ENCODE results near the gene KLHL22. TPM values are rescaled to one million over a fixed set of nuclear protein-coding genes. Genes with fewer than 3 reads are reported as not detected.

The KLHL22 gene
- total RNA-seq, 1 experiment from 2014 or later, result 23.6 TPM

DNA sequence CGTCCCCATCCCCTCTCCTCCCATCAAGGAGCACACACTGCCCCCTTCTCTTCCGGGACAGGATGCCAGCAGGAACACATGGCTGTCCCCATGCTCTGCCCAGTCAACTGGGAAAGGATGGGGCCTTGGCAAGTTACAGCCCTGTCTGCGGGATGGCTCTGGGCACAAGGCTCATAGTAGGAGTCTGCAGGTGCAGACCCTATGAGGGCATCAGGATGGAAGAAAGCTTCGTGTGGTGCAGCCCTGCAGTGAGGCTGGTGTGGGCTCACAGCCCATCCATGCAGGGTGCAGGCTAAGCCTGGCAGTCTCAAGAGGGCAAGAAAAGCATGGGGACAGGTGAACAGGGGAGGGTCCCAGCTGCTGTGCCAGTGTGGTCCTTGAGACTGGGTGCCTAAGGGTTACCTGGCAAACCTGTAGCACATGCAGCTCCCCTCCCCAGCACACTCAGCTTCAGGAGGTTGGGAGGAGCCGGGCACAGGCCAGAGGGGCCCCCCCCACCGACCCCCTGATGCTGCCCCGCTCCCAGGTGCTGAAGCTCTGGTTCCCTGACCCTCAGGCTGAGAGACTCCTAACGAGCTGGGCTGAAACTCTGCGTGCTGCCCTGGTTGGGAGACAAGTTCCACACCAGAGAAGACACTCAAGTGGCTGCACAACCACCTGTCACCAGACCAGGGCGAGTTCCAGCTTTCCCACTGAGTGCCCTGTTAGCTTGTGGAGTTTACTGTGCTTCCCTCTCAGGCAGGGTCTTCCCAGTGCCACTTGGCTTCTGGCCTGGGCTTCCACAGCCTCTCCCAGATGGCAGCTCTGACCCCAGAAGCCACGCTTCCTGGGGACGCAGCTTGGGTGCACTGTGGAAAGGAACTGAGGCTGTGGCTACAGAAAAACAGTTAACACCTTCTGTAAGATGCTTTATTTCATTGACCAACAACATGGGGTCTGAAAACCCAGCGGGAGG, 54.7 kb downstream of the KLHL22 start:
- in situ Hi-C loops (cut with HindIII; ENCODE audit: low pct_unique_long_range_greater_than_20kb, low sequenced_read_pairs), result no loop called here
- DNase-seq (ENCODE audit: low read depth), result no peak

DNA sequence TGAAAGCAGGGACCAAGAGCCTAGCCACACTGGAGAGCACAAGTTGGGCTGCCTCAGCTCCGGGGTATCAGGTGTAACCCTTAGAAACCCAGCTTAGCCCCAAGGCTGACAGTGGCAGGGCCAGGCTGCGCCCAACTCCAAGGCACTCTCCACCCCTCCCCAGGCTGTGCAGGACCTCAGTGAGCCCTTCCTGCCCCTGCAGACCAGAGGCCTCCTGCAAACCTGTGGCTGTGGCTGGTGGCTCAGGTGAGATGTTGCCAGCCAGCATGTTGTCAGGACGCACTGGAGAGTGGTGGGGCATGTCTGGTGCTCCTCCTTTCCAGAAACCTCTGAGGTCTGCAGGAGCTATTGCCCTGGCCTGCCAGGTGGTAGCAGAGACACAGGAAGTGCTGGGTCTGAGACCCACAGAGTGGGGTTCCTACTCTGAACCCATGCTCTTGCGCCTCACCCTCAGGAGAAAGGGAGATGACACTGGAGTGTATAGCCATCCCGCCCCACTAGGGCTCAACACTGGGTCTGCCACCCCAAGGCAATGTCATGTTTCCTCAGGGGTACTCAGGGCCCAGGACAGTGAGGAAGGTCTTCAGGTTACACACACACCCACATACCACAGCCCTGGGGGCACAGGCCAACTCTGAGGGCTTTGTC, 55.5 kb downstream of the KLHL22 start:
- DNase-seq (ENCODE audit: low read depth), result no peak
- in situ Hi-C loops (cut with HindIII; ENCODE audit: low pct_unique_long_range_greater_than_20kb, low sequenced_read_pairs), result no loop called here

DNA sequence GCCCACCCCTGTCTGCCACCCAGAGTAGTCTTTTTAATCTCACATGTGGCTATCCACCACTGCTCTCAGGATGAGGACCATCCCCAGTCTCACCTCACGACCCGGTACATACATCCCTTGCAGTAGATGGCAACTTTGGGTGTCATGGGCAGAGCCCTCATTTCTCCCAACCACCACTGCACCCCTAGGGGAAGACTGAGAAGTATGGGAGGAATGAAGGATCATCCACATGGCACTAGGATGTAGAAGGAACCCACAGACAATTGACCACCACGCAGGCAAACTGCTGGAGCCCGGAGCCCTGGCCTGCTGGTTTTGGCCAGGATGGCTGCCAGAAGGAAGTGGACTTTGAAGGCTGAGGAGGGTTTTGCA, 56.1 kb downstream of the KLHL22 start:
- no peak for DNase-seq (ENCODE audit: low read depth)
- in situ Hi-C loops (cut with HindIII; ENCODE audit: low pct_unique_long_range_greater_than_20kb, low sequenced_read_pairs), result no loop called here

DNA sequence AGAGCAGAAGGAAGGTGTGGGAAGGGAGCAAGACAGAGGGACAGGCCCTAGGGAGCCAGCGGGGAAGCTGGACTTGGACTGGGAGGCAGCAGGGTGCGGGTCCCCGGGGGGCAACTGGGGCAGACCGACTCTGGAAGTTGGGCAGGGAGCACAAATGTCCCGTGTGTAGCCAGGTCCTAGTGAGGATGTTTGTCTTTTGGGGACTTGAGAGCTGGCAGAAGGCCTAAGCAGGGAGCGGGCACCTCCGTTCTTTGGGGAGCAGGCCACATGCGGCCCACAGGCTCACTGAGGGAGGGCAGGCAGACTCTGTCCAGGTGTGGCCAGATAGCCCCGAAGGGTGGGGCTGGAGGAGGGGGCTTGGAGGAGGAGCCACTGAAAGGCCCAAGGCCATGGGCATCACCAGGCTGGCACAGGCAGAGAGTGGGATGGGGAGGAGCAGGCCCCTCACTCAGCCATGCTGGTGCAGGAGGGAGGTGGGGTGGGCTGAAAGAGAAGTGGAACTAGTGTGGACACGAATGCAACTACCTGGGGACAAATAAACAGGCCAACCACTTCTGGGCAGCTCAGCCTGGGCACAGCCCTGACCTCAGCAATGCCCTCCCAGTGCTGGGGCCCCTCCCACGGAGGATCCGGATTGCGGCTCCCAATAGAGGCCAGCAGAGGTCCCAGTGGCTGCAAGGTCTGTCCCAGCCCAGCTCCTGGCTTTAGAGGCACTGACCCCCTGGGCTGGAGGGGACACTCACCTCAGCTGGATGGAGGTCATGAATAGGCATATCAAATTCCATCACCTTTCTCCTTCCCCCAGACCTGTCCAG, 56.7 kb downstream of the KLHL22 start:
- in situ Hi-C loops (cut with HindIII; ENCODE audit: low pct_unique_long_range_greater_than_20kb, low sequenced_read_pairs), result no loop called here
- no peak for DNase-seq (ENCODE audit: low read depth)

DNA sequence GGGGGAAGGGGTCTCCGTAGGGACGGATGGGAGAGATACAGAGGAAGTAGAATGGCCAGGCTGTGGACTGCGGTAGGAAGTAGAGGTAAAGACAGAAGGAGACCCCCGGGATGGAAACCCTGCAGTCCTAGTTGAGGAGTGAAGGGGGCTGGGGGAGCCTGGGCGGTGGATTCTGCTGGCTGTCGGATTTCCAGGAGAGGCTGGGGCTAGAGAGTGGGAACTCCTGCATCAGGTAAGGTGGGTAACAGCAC, 57.2 kb downstream of the KLHL22 start:
- in situ Hi-C loops (cut with HindIII; ENCODE audit: low pct_unique_long_range_greater_than_20kb, low sequenced_read_pairs), result no loop called here

DNA sequence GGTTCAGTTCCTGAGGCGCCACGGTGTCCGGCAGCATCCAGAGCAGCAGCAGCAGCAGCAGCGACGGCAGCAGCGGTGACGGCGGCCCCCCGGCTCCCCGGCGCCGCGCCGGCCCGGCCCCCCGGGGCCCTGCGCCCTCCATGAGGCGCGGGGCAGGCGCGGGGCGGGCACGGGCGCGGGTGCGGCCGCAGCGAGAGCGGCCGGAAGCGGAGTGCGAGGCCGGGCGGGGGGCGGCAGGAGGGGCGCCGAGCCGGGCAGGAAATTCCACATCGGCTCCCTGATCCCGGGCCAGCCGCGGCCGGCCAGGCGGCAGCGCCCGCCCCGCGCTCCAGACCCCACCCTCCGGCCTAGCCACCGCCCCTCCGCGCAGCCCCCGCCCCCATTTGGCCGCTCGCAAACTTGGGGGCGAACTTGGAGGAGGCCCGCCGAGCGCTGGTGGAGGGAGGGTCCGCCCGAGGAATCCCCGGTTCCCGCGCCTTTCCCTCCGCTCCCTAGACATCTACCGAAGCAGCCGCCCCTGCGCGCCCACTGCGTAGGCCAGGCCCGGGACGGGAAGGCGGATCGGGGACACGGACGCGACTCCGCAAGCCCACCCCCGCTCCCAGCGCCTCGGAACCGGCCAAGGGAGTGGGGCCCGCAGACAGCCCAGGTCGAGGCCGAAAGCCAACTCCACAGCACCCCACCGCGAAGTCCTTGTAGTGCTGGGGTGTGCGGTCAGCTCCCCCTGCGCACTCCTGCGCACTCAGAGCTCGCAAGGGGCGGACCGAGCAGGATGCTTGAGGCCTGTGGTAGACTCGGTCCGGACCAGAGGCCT, 57.8 kb downstream of the KLHL22 start, which contains the start of gene SCARF2:
SCARF2 (minus strand) TSS at position 213 of the 814 bp plus-strand sequence; CDS start at position 142, 71 bp downstream.
- no peak for DNase-seq (ENCODE audit: low read depth)
- in situ Hi-C loops (cut with HindIII; ENCODE audit: low pct_unique_long_range_greater_than_20kb, low sequenced_read_pairs), result no loop called here

More for the DNA sequence above, 57.2 kb downstream of the KLHL22 start:
- no peak for DNase-seq (ENCODE audit: low read depth)

DNA sequence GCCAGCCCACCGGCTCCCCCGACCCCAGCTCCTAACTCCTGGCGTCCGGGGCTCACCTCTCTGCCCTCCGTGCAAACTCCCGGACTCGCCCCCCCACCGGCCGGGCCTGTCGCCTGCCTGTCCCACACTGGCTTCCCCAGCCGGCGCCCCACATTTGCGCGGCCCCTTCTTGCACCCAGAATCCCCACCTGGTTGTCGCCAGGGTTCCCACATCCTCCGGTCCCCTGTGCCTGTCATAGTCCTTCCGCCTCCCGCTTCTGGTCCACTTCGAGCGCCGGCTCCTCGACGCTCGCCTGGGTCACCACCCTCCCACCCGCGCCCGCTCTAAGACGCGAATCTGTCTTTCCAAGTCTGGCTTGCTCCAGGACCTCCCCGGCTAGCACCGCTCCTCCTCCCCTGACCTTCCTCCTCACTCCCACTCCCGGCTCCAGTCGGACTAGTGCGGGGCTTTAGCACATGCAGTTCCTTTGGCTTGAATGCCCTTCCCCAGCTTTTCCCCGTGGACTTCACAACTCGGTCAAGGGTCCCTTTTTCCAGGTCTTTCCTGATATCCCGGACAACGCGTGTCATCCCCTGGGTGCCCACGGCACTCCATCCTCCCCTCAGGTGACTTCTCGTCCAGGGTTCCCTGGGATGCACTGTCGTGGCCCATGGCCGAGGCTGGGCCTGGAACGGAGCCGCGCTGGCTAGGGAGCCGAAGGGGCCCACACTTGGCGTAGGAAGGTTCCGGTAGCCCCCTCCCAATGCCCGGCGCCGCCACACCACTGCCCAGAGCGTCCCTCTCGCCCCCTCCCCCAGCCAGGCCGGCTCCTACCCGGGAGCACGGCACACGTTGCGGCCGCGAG, 58.6 kb downstream of the KLHL22 start:
- DNase-seq (ENCODE audit: low read depth), result no peak
- in situ Hi-C loops (cut with HindIII; ENCODE audit: low pct_unique_long_range_greater_than_20kb, low sequenced_read_pairs), result no loop called here

DNA sequence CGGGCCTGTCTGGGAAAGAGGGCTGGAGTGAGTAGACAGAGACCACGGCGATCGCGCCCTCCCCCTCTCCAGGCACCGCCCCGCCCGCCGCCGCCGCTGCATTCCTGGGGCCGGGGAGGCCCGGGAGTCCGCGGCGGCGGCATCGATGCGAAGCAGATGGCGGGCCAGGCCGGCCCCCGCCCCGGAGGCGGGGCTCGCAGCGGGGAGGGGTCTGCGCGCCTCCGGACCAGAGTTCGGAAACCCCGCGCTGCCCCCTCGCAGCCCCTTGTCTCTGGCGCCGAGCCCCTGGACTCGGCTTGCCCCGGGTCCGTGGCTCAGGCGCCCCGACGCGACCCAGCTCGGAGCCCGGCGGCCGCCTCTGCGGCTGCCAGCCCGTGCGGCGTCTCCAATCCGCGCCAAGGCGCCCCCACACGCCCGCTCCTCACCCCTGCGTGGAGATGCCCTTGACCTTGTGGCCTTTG, 59.3 kb downstream of the KLHL22 start:
- in situ Hi-C loops (cut with HindIII; ENCODE audit: low pct_unique_long_range_greater_than_20kb, low sequenced_read_pairs), result no loop called here
- no peak for DNase-seq (ENCODE audit: low read depth)

DNA sequence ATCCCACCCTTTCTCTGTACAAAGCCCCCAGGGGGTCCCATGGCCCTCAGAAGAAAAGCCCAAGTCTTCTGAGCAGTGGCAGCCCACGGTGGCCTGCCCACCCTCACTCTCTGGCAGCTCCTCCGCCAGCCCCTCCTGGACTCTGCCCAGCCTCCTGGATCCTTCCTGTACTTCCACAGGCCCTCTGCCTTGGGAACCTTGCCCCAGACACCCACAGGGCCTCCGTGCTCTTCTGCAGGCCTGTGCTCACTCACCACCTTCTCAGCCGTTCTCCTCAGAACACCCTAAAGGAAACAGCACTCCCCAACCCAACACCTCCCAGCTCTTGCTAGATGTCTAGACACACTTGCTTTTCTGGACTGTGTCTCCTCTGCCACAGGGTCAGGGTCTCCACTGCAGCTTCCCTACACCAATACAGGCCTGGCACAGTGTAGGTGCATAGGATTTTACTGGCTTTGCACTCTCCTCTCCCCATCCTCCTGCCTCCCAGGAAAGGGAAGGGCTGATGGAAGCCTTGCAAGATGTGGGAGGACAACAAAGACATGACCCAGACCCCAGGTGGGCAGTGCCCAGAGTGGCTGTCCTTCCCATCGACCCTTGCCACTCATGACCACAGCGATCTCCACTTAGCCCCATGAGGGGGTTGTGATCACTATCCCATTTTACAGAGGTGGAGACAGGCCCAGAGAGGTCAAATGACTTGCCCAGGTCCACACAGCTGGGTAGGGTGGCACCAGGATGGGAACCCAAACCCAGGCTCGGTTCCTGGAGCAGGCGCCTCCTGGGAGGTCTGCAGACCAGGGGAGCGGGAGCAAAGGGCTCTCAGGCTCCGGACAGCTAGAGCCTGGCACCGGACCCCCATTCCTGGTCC, 59.9 kb downstream of the KLHL22 start:
- in situ Hi-C loops (cut with HindIII; ENCODE audit: low pct_unique_long_range_greater_than_20kb, low sequenced_read_pairs), result no loop called here
- DNase-seq (ENCODE audit: low read depth), result no peak

DNA sequence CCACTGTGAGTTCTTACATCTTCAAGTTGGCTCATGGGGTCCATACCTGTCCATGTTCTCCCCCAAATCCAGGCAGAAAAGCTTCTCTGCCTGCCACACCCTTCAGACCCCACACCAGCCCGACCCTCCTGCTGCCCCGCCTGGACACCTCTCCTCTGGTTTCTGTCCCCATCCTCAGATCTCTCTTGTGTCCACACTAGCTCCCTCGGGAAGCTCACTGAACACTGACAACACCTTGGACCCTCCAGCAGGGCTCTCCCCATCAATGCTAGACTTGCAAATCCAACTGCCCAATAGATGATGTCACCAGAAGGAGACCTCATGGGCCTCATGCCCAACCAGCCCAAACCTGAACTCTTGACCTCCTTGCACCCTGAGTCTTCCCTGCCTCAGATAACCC, 60.8 kb downstream of the KLHL22 start:
- DNase-seq (ENCODE audit: low read depth), result no peak
- in situ Hi-C loops (cut with HindIII; ENCODE audit: low pct_unique_long_range_greater_than_20kb, low sequenced_read_pairs), result no loop called here

DNA sequence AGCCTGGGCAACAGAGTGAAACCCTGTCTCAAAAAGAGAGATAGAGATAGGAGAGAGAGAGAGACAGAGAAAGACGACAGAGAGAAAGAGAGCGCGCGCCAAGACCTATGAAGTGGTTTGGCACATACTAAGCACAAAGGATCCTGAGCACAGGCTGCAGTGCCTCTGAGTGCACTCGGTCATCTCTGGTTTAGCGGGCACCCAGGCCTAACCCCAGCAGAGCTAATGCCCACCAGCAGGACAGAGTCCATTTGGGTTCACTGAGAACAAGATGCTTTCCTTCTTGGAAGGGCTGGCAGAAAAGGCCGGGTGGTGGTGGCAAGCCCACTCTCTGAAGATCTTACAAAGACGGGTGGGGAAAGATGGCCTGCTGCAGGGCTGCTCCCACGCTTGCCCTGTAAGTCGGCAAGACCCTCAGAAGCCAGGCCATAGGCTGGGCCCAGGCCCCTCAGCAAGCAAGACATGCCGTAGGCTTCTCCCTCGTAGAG, 61.3 kb downstream of the KLHL22 start:
- no peak for DNase-seq (ENCODE audit: low read depth)
- in situ Hi-C loops (cut with HindIII; ENCODE audit: low pct_unique_long_range_greater_than_20kb, low sequenced_read_pairs), result no loop called here

DNA sequence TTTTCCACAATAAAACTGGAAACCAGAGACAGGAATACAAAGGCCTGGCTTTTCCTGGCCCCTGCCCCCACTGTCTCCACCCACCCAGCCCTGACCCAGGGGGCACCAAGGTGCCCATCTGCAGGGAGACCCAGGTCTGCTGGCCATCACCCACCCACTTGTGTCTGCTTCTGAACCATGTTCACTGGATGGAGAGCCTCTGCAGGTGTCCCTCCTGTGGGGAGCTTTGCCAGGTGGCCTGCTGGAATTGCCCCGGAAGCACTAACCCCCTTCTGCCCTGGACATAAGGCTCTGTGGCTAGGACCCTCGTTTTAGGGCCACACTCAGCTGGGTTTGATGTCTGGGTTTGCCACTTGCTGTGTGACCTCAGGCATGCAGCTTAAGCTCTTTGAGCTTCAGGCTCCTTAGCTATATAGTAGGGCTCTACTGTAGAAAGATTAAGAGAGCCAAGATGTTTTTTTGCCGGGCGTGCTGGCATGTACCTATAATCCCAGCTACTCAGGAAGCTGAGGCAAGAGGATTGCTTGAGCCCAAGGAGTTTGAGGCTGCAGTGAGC, 61.8 kb downstream of the KLHL22 start:
- DNase-seq (ENCODE audit: low read depth), result no peak
- in situ Hi-C loops (cut with HindIII; ENCODE audit: low pct_unique_long_range_greater_than_20kb, low sequenced_read_pairs), result no loop called here

DNA sequence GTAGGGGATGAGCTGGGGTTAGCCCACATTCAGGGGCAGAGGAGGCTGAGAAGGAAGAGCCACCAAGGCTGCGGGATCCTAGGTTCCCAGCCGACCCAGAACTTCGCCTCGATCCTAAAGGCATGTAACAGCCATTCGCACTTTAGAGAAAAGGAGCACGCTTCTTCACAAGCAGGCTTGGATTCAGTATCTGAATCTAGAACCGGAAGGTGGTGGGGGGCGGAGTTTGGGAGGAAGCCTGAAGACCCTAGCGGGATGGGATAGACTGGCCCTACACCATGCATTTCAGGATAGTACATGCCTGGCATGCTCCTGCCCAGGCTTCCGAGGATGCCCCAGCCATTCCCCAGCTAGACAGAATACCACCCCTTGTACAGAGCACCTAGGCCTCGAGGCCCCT, 62.4 kb downstream of the KLHL22 start:
- in situ Hi-C loops (cut with HindIII; ENCODE audit: low pct_unique_long_range_greater_than_20kb, low sequenced_read_pairs), result no loop called here
- no peak for DNase-seq (ENCODE audit: low read depth)

DNA sequence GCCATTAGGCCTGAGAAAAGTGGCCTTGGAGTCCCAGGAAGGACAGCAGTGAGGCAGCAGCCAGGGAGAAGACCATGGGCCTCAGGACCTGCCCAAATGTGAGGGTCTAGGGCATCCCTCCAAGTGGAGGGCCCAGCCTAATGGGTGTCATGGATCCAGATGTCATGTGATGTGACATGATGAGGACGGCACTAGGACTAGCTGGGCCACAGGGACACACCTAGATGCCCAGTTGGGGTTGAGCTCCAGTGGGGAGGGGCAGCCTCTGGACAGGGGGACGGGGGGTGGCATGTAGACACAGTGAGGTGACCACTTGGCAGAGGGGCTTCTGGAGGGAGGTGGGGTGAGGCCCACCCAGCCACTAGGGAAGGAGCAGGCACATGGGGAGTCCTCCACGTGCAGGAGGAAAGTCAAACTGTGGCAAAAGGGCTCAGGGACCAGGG, 63.3 kb downstream of the KLHL22 start:
- no peak for DNase-seq (ENCODE audit: low read depth)
- in situ Hi-C loops (cut with HindIII; ENCODE audit: low pct_unique_long_range_greater_than_20kb, low sequenced_read_pairs), result no loop called here

DNA sequence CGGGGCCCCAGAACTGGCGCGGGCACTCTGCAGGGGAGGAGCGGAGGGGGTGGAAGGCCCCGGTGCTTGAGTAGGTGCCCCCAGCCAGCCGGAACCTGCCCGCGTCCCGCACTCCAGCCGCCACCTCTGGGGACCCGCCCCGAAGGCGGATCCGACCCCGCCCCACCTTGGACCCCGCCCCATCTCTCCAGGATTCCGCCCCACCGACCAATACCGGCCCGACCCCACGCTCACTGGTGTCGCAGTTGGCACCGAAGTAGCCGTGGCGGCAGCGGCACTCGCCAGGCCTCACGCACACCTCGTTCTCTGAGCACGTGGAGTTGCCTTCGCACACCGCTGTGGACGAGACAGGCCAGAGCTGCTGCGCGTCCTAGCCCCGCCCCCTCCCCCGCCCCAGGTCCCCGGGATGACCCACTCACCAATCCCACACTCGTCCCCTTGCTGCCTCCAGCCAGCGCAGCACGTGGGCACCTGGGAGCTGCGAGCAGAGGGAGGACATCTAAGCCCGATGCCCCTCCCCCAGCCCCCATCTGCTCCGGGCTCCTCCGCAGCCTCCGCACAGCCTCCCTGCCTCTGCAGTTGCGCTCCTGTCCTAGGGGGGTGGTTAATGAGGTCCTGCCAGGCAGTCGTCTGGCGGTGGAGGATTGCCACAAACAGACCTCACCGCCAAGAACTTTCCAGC, 63.9 kb downstream of the KLHL22 start:
- in situ Hi-C loops (cut with HindIII; ENCODE audit: low pct_unique_long_range_greater_than_20kb, low sequenced_read_pairs), result no loop called here
- DNase-seq (ENCODE audit: low read depth), result no peak

Data from Caki2 (cell line).